ENCODE data around the gene DIAPH2.

- TF ChIP-seq CTCF (conservative IDR thresholded peaks at IDR 0.05; ENCODE audit: low read length) (no peak), EZH2phosphoT487 (IDR thresholded peaks at IDR 0.05; ENCODE audit: borderline replicate concordance) (no peak)
These were observed 567.5 kb downstream of the DIAPH2 start for GRCh38 chrX:97252111-97252510.
